Measurements from ENCODE around the gene UBR3.

DNA sequence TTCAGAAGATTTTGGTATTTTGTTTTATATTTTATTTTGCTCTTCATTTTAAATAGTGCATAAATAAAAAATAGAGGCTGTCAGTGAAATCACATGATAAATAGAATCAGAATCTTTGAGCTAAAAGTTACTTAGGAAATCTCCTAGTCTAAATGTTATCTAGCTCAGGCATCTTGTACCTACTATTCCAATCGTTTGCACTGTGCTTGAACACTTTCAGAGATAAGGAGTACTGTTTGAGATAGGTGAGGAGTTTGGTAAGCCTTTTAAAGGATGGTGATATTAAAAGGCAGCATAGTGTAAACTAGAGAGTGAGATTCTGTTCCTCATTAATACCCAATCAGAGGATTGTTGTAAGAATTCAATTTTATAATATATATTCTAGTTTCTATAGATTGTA is 193.5 kb downstream of the UBR3 start:
- TF ChIP-seq, protein P1, sequence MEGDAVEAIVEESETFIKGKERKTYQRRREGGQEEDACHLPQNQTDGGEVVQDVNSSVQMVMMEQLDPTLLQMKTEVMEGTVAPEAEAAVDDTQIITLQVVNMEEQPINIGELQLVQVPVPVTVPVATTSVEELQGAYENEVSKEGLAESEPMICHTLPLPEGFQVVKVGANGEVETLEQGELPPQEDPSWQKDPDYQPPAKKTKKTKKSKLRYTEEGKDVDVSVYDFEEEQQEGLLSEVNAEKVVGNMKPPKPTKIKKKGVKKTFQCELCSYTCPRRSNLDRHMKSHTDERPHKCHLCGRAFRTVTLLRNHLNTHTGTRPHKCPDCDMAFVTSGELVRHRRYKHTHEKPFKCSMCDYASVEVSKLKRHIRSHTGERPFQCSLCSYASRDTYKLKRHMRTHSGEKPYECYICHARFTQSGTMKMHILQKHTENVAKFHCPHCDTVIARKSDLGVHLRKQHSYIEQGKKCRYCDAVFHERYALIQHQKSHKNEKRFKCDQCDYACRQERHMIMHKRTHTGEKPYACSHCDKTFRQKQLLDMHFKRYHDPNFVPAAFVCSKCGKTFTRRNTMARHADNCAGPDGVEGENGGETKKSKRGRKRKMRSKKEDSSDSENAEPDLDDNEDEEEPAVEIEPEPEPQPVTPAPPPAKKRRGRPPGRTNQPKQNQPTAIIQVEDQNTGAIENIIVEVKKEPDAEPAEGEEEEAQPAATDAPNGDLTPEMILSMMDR (IDR thresholded peaks at IDR 0.05): no peak
- no peak for TF ChIP-seq POLR2A (IDR thresholded peaks at IDR 0.05)
